H9 (cell line): Measurements from ENCODE around the gene MYBBP1A. TPM values are rescaled to one million over a fixed set of nuclear protein-coding genes. Genes with fewer than 3 reads are reported as not detected.

Experiments
- DNase-seq: peaks from one replicate; pipeline ENCODE4 v3.0.0-alpha.2; 2017
- H2AFZ ChIP-seq: one replicate; pipeline ENCODE4 v1.6.1; 2013; ENCODE audit warnings: mild to moderate bottlenecking, low read length, control low read depth, moderate library complexity
- H2AK5ac ChIP-seq: 2 replicates; pipeline ENCODE4 v1.6.1; 2013; ENCODE audit warnings: low read length, control low read depth, mixed read lengths; ENCODE audit not compliant: insufficient read length
- H2BK120ac ChIP-seq: one replicate; pipeline ENCODE4 v1.6.1; 2013; ENCODE audit warnings: low read depth, mild to moderate bottlenecking, low read length, control low read depth, inconsistent platforms; ENCODE audit not compliant: poor library complexity, severe bottlenecking
- H2BK12ac ChIP-seq: 2 replicates; pipeline ENCODE4 v1.6.1; 2013; ENCODE audit warnings: low read length, control low read depth, mixed read lengths, low read depth; ENCODE audit not compliant: insufficient read length
- H2BK15ac ChIP-seq: 2 replicates; pipeline ENCODE4 v1.6.1; 2013; ENCODE audit warnings: low read depth, low read length, control low read depth
- H2BK20ac ChIP-seq: one replicate; pipeline ENCODE4 v1.6.1; 2013; ENCODE audit warnings: low read depth, mild to moderate bottlenecking, low read length, control low read depth, inconsistent platforms; ENCODE audit not compliant: poor library complexity, severe bottlenecking
- H2BK5ac ChIP-seq: 2 replicates; pipeline ENCODE4 v1.6.1; 2013; ENCODE audit warnings: low read length, control low read depth, mixed read lengths; ENCODE audit not compliant: insufficient read length
- H3K14ac ChIP-seq: 2 replicates; pipeline ENCODE4 v1.6.1; 2013; ENCODE audit warnings: low read length, control low read depth; ENCODE audit not compliant: insufficient read depth
- H3K18ac ChIP-seq: 2 replicates; pipeline ENCODE4 v1.6.1; 2013; ENCODE audit warnings: low read depth, mild to moderate bottlenecking, mixed read lengths, low read length, control low read depth; ENCODE audit not compliant: insufficient read length
- H3K23ac ChIP-seq: 2 replicates; pipeline ENCODE4 v1.6.1; 2013; ENCODE audit warnings: low read length, control low read depth, mixed read lengths, low read depth; ENCODE audit not compliant: insufficient read length
- H3K23me2 ChIP-seq: 2 replicates; pipeline ENCODE4 v1.6.1; 2013; ENCODE audit warnings: low read depth, mild to moderate bottlenecking, mixed read lengths, low read length, control low read depth; ENCODE audit not compliant: insufficient read length, poor library complexity, severe bottlenecking
- H3K27ac ChIP-seq: 2 replicates; pipeline ENCODE4 v1.5.1; 2013; ENCODE audit warnings: low read length, control low read depth, mixed read lengths, low read depth; ENCODE audit not compliant: insufficient read length
- H3K27me3 ChIP-seq: 2 replicates; pipeline ENCODE4 v1.6.1; 2013; ENCODE audit warnings: low read length, control low read depth, inconsistent platforms; ENCODE audit not compliant: insufficient read depth
- H3K4ac ChIP-seq: 2 replicates; pipeline ENCODE4 v1.6.1; 2013; ENCODE audit warnings: low read depth, mild to moderate bottlenecking, control low read depth, inconsistent platforms, low read length, moderate library complexity
- H3K4me1 ChIP-seq: 2 replicates; pipeline ENCODE4 v1.6.1; 2013; ENCODE audit warnings: low read length, control low read depth, inconsistent platforms; ENCODE audit not compliant: insufficient read depth
- H3K4me2 ChIP-seq: 2 replicates; pipeline ENCODE4 v1.6.1; 2013; ENCODE audit warnings: low read length, control low read depth, mixed read lengths; ENCODE audit not compliant: insufficient read length, insufficient read depth
- H3K56ac ChIP-seq: 2 replicates; pipeline ENCODE4 v1.6.1; 2013; ENCODE audit warnings: low read depth, mild to moderate bottlenecking, mixed read lengths, low read length, control low read depth; ENCODE audit not compliant: insufficient read length
- H3K79me1 ChIP-seq: 2 replicates; pipeline ENCODE4 v1.6.1; 2013; ENCODE audit warnings: low read depth, mild to moderate bottlenecking, moderate library complexity, low read length, control low read depth, inconsistent platforms; ENCODE audit not compliant: insufficient read depth, poor library complexity, severe bottlenecking
- H3K79me2 ChIP-seq: 2 replicates; pipeline ENCODE4 v1.6.1; 2013; ENCODE audit warnings: low read length, control low read depth, inconsistent platforms; ENCODE audit not compliant: insufficient read depth
- H3K9ac ChIP-seq: 2 replicates; pipeline ENCODE4 v1.6.1; 2013; ENCODE audit warnings: low read length, control low read depth, mixed read lengths; ENCODE audit not compliant: insufficient read length; ENCODE audit errors: extremely low read depth
- H3K9me3 ChIP-seq: one replicate; pipeline ENCODE4 v1.6.1; 2013; ENCODE audit warnings: low read depth, low read length, inconsistent platforms; ENCODE audit not compliant: control insufficient read depth
- H3T11ph ChIP-seq: one replicate; pipeline ENCODE4 v1.6.1; 2013; ENCODE audit warnings: mild to moderate bottlenecking, low read length, control low read depth, inconsistent platforms
- H4K20me1 ChIP-seq: one replicate; pipeline ENCODE4 v1.6.1; 2013; ENCODE audit not compliant: control insufficient read depth, insufficient read length, insufficient read depth
- H4K5ac ChIP-seq: 2 replicates; pipeline ENCODE4 v1.6.1; 2013; ENCODE audit warnings: low read depth, mild to moderate bottlenecking, mixed read lengths, low read length, control low read depth; ENCODE audit not compliant: insufficient read length
- H4K8ac ChIP-seq: replicated peaks from 2 replicates; pipeline ENCODE4 v1.6.1; 2013; ENCODE audit warnings: low read length, control low read depth, mixed read lengths, low read depth; ENCODE audit not compliant: insufficient read length
- H4K91ac ChIP-seq: 2 replicates; pipeline ENCODE4 v1.6.1; 2013; ENCODE audit warnings: low read depth, mild to moderate bottlenecking, moderate library complexity, mixed read lengths, low read length, control low read depth; ENCODE audit not compliant: insufficient read length
- H3K27ac Mint-ChIP-seq, 3 experiments: 2 replicates in 2 of 3; 3 replicates in 1 of 3; pipeline ENCODE4 v1.8.0; 2020 to 2021; ENCODE audit warnings: mixed read lengths in 3 of 3, mild to moderate bottlenecking in 1 of 3, moderate library complexity in 1 of 3
- H3K27me3 Mint-ChIP-seq: 2 replicates; pipeline ENCODE4 v1.8.0; 2021; ENCODE audit warnings: low read depth, mild to moderate bottlenecking, moderate library complexity, mixed read lengths
- H3K36me3 Mint-ChIP-seq, 3 experiments: 2 replicates in 2 of 3; 3 replicates in 1 of 3; pipeline ENCODE4 v1.8.0; 2020 to 2021; ENCODE audit warnings: low read depth in 3 of 3, mixed read lengths in 3 of 3; ENCODE audit not compliant: insufficient read depth in 1 of 3
- H3K4me1 Mint-ChIP-seq, 2 experiments: 2 replicates each; pipeline ENCODE4 v1.8.0; 2020; ENCODE audit warnings: mixed read lengths in 2 of 2
- H3K4me3 Mint-ChIP-seq, 2 experiments: 2 replicates in 1 of 2; 3 replicates in 1 of 2; pipeline ENCODE4 v1.8.0; 2020 to 2021; ENCODE audit warnings: mild to moderate bottlenecking in 2 of 2, mixed read lengths in 2 of 2, moderate library complexity in 1 of 2
- H3K9me3 Mint-ChIP-seq, 2 experiments: 2 replicates in 1 of 2; 3 replicates in 1 of 2; pipeline ENCODE4 v1.8.0; 2020; ENCODE audit warnings: mild to moderate bottlenecking in 2 of 2, mixed read lengths in 2 of 2, moderate library complexity in 1 of 2
- WGBS: extraction: QIAGEN DNeasy Blood & Tissue Kit; methylation state at CpG from one replicate; pipeline ENCODE4 v1.1.7; 2013; ENCODE audit warnings: missing lambda C conversion rate, low lambda C conversion rate, mixed read lengths; ENCODE audit not compliant: insufficient read length; ENCODE audit errors: extremely low coverage; 5-methylcytosine and 5-hydroxymethylcytosine counted together
- total RNA-seq: library from RNA; stranded (reverse); gene quantifications from 2 replicates; pipeline ENCODE4 v1.2.1, GENCODE V29; 2021
- TF ChIP-seq, protein P1 (sequence below): fragments of 200-600 bp; sonication (generic); conservative IDR thresholded peaks from 3 replicates; pipeline ENCODE4 v1.8.0; 2021; ENCODE audit warnings: antibody characterized with exemption, mild to moderate bottlenecking

MYBBP1A gene
- total RNA-seq, 1 experiment from 2014 or later: 181 TPM

- no peak overlapping the region for H3K18ac ChIP-seq
- H3K4me3 Mint-ChIP-seq: no peak overlapping the region
- H4K5ac ChIP-seq: no peak overlapping the region
- H3K4me1 Mint-ChIP-seq: no peaks in the 10 kb centered on the region
- no peak overlapping the region for H2AK5ac ChIP-seq
- no peak overlapping the region for H2BK20ac ChIP-seq
- H4K8ac ChIP-seq: no peak overlapping the region
- no peak overlapping the region for H2BK5ac ChIP-seq
- H3K36me3 Mint-ChIP-seq: peaks cover 33 to 83% (median 59%) of the 10 kb centered on the region in 3 experiments
- no peak overlapping the region for H3K4me2 ChIP-seq
- H2AFZ ChIP-seq: no peak overlapping the region
- H4K91ac ChIP-seq: no peak overlapping the region
- no peak overlapping the region for H2BK120ac ChIP-seq
- no peaks in the 10 kb centered on the region; the same call in 1 of the 2 replicates for H3K27me3 Mint-ChIP-seq
- H4K20me1 ChIP-seq: peaks cover 2% of the 10 kb centered on the region
- WGBS: no CpG with 5 or more reads among the region's 19 CpGs
- H3K9ac ChIP-seq: no peak overlapping the region
- no peak overlapping the region for H2BK12ac ChIP-seq
- no peaks in the 10 kb centered on the region for H3K79me2 ChIP-seq
- no peaks in the 10 kb centered on the region for H3K23me2 ChIP-seq
- H3K27ac ChIP-seq: no peak overlapping the region
- TF ChIP-seq, protein P1, sequence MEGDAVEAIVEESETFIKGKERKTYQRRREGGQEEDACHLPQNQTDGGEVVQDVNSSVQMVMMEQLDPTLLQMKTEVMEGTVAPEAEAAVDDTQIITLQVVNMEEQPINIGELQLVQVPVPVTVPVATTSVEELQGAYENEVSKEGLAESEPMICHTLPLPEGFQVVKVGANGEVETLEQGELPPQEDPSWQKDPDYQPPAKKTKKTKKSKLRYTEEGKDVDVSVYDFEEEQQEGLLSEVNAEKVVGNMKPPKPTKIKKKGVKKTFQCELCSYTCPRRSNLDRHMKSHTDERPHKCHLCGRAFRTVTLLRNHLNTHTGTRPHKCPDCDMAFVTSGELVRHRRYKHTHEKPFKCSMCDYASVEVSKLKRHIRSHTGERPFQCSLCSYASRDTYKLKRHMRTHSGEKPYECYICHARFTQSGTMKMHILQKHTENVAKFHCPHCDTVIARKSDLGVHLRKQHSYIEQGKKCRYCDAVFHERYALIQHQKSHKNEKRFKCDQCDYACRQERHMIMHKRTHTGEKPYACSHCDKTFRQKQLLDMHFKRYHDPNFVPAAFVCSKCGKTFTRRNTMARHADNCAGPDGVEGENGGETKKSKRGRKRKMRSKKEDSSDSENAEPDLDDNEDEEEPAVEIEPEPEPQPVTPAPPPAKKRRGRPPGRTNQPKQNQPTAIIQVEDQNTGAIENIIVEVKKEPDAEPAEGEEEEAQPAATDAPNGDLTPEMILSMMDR: no peak
- H3K4me1 ChIP-seq: no peaks in the 10 kb centered on the region
- H3K56ac ChIP-seq: no peak overlapping the region
- H3K9me3 ChIP-seq: no peaks in the 10 kb centered on the region
- no peak overlapping the region for H3K4ac ChIP-seq
- no peaks in the 10 kb centered on the region for H3K79me1 ChIP-seq
- no peak overlapping the region for H3T11ph ChIP-seq
- no peak overlapping the region for H3K14ac ChIP-seq
- H3K27me3 ChIP-seq: no peaks in the 10 kb centered on the region
- H3K23ac ChIP-seq: no peak overlapping the region
- DNase-seq: no peak
- no peak overlapping the region for H3K27ac Mint-ChIP-seq
- H2BK15ac ChIP-seq: no peak overlapping the region
- H3K9me3 Mint-ChIP-seq: no peaks in the 10 kb centered on the region
Measured at GRCh38 chr17:4542726-4543191, 12.4 kb downstream of the MYBBP1A start.
